GM15510 (cell line): ENCODE measurements around the gene LNX1.

Source experiments
- POLR2A ChIP-seq: IDR thresholded peaks from 3 replicates; pipeline ENCODE4 v1.6.1; 2011; ENCODE audit warnings: borderline replicate concordance; ENCODE audit not compliant: insufficient read length; ENCODE audit errors: extremely low read depth

Gene LNX1

DNA sequence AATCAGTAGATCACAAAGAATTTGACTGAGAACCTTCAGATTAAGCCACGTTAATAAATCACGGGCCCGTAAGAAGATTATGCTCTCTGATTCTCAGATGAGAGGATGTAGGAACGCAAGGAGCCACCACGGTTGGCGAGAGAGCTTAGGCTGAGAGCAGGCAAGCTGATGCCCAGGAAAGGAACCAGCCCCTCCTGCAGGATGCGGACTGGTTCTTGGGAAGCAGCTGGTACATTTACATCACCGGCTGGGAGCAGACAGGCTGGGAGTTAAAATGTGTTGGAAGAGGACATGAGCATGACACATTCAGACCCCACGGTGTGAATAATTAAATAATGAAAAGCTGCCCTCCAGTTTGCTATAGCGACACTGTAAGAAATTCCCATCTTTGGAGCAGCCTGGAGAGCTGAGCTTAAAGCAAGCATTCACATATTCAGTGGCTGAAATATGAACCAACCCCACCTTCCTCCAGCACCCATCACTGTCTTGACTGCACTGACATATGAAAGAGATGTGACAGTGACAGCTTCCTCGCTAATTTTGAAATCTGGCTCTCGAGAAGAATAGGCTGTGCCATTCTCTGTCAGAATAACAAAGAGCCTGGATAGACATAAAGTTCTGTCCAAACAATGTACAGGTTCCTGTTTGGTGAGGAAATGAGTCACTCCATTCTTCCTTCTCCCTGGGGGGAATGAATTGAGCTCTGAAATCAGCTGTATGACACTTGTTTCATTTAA lies 33.1 kb downstream of the LNX1 start:
- no peak for TF ChIP-seq POLR2A

GRCh38 chr4:53557669-53558064 lies 33.6 kb downstream of the LNX1 start:
- no peak for TF ChIP-seq POLR2A

DNA sequence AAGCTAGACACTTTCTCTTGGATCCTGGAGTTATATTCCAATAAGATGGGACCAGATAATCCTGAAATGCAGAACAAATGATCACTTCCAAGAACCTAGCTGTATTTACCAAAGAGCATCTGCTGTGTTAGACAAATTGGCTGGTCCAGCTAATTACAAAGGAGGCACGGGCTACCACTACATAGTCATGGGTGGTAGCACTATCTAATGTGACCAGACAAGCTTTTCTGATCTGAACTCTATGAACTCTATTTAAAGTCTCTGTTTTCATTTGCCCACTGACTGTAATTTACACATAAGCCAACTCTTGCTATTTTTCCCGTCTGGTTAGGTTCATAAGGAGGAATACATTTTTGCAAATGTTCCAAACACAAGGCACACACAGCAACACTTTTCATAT lies 34.6 kb downstream of the LNX1 start:
- TF ChIP-seq POLR2A: no peak

- no peak for TF ChIP-seq POLR2A
These were observed 37.6 kb downstream of the LNX1 start for GRCh38 chr4:53553486-53554210.

DNA sequence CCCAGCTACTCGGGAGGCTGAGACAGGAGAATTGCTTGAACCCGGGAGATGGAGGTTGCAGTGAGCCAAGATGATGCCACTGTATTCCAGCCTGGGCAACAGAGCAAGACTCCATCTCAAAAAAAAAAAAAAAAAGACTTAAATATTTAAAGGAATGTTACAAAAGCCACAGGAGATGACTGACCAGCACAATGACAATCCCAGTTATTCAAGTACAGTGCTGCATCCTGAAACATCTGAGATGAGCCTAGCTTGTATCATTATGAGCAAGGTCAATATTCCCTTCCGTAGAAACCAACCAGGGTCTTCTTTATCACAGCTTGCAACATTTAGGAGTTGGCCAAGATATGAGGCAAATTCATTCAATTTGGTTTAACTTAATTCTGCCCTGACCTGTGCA lies 38.6 kb downstream of the LNX1 start:
- no peak for TF ChIP-seq POLR2A

DNA sequence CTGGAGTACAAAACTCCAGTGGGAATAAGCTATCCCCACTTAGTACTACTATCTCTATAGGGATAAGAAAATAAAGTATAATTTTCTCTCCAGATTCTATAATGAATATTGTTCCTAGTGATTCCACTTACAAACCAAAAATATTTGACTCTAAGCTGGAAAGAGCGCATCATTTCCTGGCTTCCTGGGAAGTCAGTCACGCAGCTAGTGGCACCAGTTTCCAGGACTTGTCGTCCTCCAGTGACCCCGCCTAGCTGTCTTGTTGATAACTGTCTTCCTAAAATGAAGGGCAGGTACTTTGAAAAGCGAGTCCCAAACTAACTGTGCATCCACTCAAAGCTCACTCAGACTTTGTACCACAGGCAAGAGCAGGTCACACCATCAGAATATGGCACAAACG lies 39.3 kb downstream of the LNX1 start:
- no peak for TF ChIP-seq POLR2A

DNA sequence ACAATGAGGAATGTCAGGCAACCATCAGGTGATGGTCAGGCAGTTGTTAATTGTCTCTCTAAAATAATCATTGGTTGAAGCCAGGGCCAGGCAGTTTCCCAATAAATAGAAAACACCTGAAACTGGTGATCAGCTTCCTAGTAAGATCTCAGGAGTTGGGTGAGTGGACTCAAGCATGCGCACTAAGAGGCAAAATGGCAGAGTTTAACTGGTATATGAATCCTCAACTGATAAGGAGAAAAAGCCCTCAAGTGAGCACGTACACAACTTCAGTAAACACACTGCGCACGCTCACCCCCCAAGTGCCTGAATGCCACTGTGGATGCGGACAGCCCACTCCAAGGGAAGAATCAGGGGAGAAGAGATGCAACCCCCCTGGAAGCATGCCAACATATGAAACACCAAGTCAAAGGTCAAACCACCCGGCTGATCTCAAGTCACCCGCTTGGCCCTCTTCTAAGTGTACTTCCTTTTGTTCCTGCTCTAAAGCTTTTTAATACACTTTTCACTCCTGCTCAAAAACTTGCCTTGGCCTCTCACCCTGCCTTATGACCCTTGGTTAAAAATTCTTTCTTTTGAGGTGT lies 39.9 kb downstream of the LNX1 start:
- no peak for TF ChIP-seq POLR2A

GRCh38 chr4:53548662-53549061 lies 42.6 kb downstream of the LNX1 start:
- no peak for TF ChIP-seq POLR2A

DNA sequence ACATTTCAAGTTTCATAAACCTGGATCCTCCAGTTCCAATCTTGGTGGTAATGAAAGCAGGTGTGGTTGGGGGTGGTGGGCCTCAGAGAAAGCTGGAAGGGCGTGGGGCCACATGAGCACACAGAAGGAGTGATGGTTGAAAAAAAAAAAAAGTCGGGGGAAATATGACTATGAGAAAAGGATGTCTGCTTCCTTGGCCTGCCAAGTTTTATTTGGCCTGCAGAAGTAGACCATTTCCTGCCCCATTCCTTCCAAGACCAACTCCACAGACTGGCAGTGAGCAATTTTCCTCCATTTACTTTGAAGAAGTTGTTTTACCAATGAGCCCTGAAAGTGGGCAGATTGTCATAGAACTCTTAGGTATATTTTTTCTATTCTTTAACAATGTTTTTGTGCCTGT lies 43.3 kb downstream of the LNX1 start:
- no peak for TF ChIP-seq POLR2A

GRCh38 chr4:53545942-53546581 lies 45.2 kb downstream of the LNX1 start:
- no peak for TF ChIP-seq POLR2A

- TF ChIP-seq POLR2A: no peak
These were observed 46.0 kb downstream of the LNX1 start for GRCh38 chr4:53545273-53545672.

DNA sequence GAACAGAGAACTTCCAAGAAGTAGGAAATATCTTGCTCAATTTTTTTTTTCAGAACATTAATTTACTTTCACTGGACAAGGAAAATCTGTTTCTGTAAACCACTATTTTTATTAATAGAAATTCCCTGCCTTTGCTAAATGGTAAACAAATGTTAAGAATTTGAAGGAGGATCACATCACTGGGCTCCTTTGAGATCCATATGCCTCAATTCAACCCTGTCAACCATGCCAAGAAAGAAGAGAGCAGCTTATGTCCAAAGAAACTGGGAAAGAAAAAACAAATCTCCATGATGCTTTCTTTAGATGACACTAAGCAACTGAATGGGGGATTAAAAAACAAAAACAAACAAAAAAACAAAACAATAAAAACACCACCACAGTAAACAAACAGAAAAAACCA lies 47.7 kb downstream of the LNX1 start:
- no peak for TF ChIP-seq POLR2A

DNA sequence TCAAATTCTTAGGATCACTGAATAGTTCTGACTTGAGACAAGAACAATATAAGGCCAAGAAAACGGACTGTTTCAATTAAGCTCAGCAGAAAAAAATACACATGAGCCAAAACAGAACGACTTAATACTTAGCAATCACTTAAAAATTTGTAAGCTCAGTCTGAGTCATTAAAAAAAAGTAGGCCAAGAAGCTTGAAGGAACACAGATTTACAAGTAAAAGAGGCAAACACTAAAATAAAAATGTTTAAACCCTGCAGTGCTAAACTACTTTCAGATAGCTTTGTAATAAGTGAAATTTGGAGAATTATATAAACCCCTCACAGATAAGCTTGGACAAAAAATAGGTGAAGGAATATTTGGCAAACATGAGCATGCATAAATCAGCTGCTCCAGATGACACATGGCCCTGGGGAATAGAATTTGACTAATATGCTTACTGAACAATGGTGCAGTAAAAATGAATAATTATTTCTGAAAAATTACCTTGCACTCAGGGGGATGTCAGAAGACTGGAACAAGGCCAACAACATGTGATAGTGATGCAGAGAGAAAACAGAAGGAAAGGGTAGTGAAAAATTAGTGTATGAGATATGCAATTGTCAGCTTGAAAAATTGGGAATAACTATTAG lies 49.6 kb downstream of the LNX1 start:
- TF ChIP-seq POLR2A: no peak

- TF ChIP-seq POLR2A: no peak
These were observed 52.5 kb downstream of the LNX1 start for GRCh38 chr4:53538756-53539155.

DNA sequence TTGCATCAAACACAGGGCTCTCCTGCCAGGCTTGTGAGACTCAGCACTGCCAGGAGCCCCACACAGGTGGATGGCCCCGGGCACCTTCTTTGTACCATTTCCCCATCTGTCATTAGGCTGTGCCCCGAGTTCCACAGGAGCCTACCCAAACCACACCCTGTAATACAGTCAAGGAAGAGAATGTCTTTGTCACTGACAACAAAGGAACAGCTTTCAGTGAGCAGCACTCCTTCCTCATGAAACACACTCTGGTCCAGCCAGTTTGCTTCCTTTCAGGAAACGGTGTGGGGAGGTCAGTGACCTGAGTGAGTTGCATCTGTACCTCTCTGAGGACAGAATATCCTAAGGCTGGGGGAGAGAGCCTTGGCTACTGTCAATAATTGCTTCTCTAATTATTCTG lies 53.7 kb downstream of the LNX1 start:
- TF ChIP-seq POLR2A: no peak

DNA sequence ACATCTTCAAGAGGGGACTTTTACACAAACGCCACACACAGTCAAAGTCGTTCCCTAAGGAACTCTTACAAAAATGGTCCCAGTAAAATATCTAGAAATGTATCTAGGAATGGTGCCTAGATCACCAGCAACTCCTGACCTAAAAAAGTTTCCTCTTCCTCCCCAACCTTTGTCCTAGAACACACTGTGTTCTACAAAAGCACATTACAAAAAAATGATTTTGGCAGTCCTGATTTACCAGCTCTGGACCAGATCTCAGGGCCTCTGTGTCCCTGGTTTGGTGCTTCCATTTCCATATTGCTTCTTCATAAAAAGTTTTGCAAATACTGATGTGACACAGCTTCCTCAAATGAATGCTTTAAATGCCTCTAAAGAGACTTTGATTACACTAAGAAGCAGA lies 55.0 kb downstream of the LNX1 start:
- TF ChIP-seq POLR2A: no peak

DNA sequence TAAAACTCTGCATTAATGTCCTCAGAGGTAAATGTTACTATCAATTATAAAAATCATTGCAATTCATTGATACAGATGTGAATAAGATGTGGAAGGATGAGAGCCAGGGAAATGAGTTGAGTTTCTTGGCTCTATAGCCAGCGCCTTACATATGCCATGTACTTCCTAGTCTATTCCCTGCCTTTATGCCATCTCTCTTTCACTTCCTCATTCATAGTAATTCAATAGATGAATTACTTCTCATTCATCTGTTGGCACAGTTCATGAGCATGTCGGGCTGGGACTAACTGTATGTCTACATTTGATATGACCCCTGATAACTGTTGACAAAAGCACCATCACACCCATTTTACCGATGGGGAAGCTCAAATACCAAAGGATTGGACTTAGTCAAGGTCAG lies 55.7 kb downstream of the LNX1 start:
- no peak for TF ChIP-seq POLR2A
